Suprapubic skin (tissue), 4 donors: Measurements from ENCODE around the gene CIB1. TPM values are rescaled to one million over a fixed set of nuclear protein-coding genes. Genes with fewer than 3 reads are reported as not detected.
A peak's percentile ranks its signal among the peaks of the same experiment; 100 is the strongest.

Experiments
- DNase-seq, 2 donors: peaks; one replicate each; pipeline ENCODE4 v3.0.0-alpha.2; 2019; ENCODE audit warnings: low spot score in 2 of 2
- H3K27ac ChIP-seq: fragments of 200-600 bp; sonication (generic); one replicate; pipeline ENCODE4 v1.5.1; 2019
- H3K27me3 ChIP-seq: fragments of 200-600 bp; sonication (generic); one replicate; pipeline ENCODE4 v1.5.1; 2019
- H3K36me3 ChIP-seq: fragments of 200-600 bp; sonication (generic); one replicate; pipeline ENCODE4 v1.5.1; 2019
- H3K4me1 ChIP-seq: fragments of 200-600 bp; sonication (generic); one replicate; pipeline ENCODE4 v1.5.1; 2019
- H3K4me3 ChIP-seq: fragments of 200-600 bp; sonication (generic); one replicate; pipeline ENCODE4 v1.5.1; 2019; ENCODE audit warnings: mild to moderate bottlenecking
- H3K9me3 ChIP-seq: fragments of 200-600 bp; sonication (generic); one replicate; pipeline ENCODE4 v1.5.1; 2019
- CTCF ChIP-seq, 2 donors: fragments of 200-600 bp in 1 of 2; fragments of 450-650 bp in 1 of 2; sonication (generic) in 1 of 2; IDR thresholded peaks; one replicate each; pipeline ENCODE4 v1.5.1; 2016 to 2019; ENCODE audit warnings: antibody characterized with exemption in 2 of 2, mild to moderate bottlenecking in 1 of 2, moderate library complexity in 1 of 2
- EP300 ChIP-seq: sonication (generic); formaldehyde crosslinking; IDR thresholded peaks from one replicate; pipeline ENCODE4 v1.6.1; 2017; ENCODE audit warnings: antibody characterized with exemption
- POLR2A ChIP-seq, 2 donors: fragments of 450-650 bp; IDR thresholded peaks; one replicate each; pipeline ENCODE4 v1.6.1; 2017; ENCODE audit warnings: antibody characterized with exemption in 2 of 2, mild to moderate bottlenecking in 2 of 2, moderate library complexity in 2 of 2
- POLR2AphosphoS5 ChIP-seq, 3 donors: sonication (generic); formaldehyde crosslinking; IDR thresholded peaks; one replicate each; pipeline ENCODE4 v1.6.1; 2017; ENCODE audit warnings: antibody characterized with exemption in 3 of 3
- WGBS: methylation state at CpG from one replicate; pipeline ENCODE4 v1.1.5; 2018; 5-methylcytosine and 5-hydroxymethylcytosine counted together
- total RNA-seq, 4 donors: library from RNA; depleted of rRNA; stranded (reverse); fragments of >200 nt; gene quantifications; one replicate each; pipeline ENCODE4 v1.1.0, GENCODE V29; 2016

CIB1 gene
- total RNA-seq, 4 donors from 2014 or later = 16.2 to 41.9 (median 29.7) TPM

- Histone ChIP-seq H3K27me3 (no peaks in the 10 kb centered on the region), H3K27ac (no peak overlapping the region), H3K9me3 (no peaks in the 10 kb centered on the region), H3K4me3 (no peak overlapping the region), H3K4me1 (peaks cover 10% of the 10 kb centered on the region), H3K36me3 (peaks cover 88% of the 10 kb centered on the region)
- no CpG with 5 or more reads among the region's 17 CpGs for WGBS
- no peak for DNase-seq
- TF ChIP-seq POLR2A (IDR thresholded peaks at IDR 0.05) (no peak), EP300 (no peak), POLR2AphosphoS5 (IDR thresholded peaks at IDR 0.05) (no peak), CTCF (IDR thresholded peaks at IDR 0.05) (no peak)
These were observed 8.7 kb downstream of the CIB1 start for GRCh38 chr15:90225047-90225446.

- peaks cover 9% of the 10 kb centered on the region for H3K4me1 ChIP-seq
- DNase-seq = no peak
- H3K27me3 ChIP-seq = no peaks in the 10 kb centered on the region
- peaks cover 74% of the 10 kb centered on the region for H3K36me3 ChIP-seq
- 95% methylated on average over 19 of the region's 22 CpGs for WGBS
- TF ChIP-seq EP300 (no peak), CTCF (IDR thresholded peaks at IDR 0.05) (no peak), POLR2AphosphoS5 (IDR thresholded peaks at IDR 0.05) (no peak)
- no peak overlapping the region for H3K27ac ChIP-seq
- no peak overlapping the region for H3K4me3 ChIP-seq
- no peaks in the 10 kb centered on the region for H3K9me3 ChIP-seq
These were observed 10.1 kb downstream of the CIB1 start for GRCh38 chr15:90223441-90224165.

- peaks cover 74% of the 10 kb centered on the region for H3K36me3 ChIP-seq
- H3K4me1 ChIP-seq = peaks cover 17% of the 10 kb centered on the region
- 83% methylated on average over 2 of the region's 2 CpGs for WGBS
These were observed 11.2 kb downstream of the CIB1 start for GRCh38 chr15:90222547-90222946.

GRCh38 chr15:90221246-90221900 lies 12.4 kb downstream of the CIB1 start:
- no peak for DNase-seq
- Histone ChIP-seq H3K4me1 (peaks cover 19% of the 10 kb centered on the region), H3K9me3 (no peaks in the 10 kb centered on the region), H3K36me3 (peaks cover 66% of the 10 kb centered on the region), H3K27me3 (no peaks in the 10 kb centered on the region), H3K27ac (no peak overlapping the region), H3K4me3 (no peak overlapping the region)
- WGBS = 78% methylated on average over 6 of the region's 14 CpGs
- TF ChIP-seq POLR2AphosphoS5 (IDR thresholded peaks at IDR 0.05) (no peak), POLR2A (IDR thresholded peaks at IDR 0.05) (no peak), EP300 (no peak), CTCF (IDR thresholded peaks at IDR 0.05) (peak; percentile 46 to 67)

More at GRCh38 chr15:90222547-90222946, 11.2 kb downstream of the CIB1 start:
- no peak overlapping the region for H3K4me3 ChIP-seq
- DNase-seq = no peak
- H3K9me3 ChIP-seq = no peaks in the 10 kb centered on the region
- no peak overlapping the region for H3K27ac ChIP-seq
- TF ChIP-seq EP300 (no peak), CTCF (IDR thresholded peaks at IDR 0.05) (no peak), POLR2AphosphoS5 (IDR thresholded peaks at IDR 0.05) (no peak), POLR2A (IDR thresholded peaks at IDR 0.05) (no peak)
- H3K27me3 ChIP-seq = no peaks in the 10 kb centered on the region

- Histone ChIP-seq H3K4me1 (peaks cover 23% of the 10 kb centered on the region), H3K27ac (no peak overlapping the region), H3K27me3 (no peaks in the 10 kb centered on the region), H3K4me3 (no peak overlapping the region), H3K9me3 (no peaks in the 10 kb centered on the region), H3K36me3 (peaks cover 48% of the 10 kb centered on the region)
- no peak for DNase-seq
- 86% methylated on average over 10 of the region's 17 CpGs for WGBS
- peak; percentile 5 to 50 for TF ChIP-seq CTCF (IDR thresholded peaks at IDR 0.05)
- no peak for TF ChIP-seq POLR2A (IDR thresholded peaks at IDR 0.05)
These were observed 14.2 kb downstream of the CIB1 start for GRCh38 chr15:90219421-90220141.
